K562 (cell line): ENCODE measurements around the gene GHDC. TPM values are rescaled to one million over a fixed set of nuclear protein-coding genes. Genes with fewer than 3 reads are reported as not detected.

ENCODE experiments used
- BRF1 ChIP-seq: IDR thresholded peaks from 3 replicates; pipeline ENCODE4 v1.6.1; 2011; ENCODE audit warnings: borderline replicate concordance, mild to moderate bottlenecking; ENCODE audit not compliant: insufficient read length; ENCODE audit errors: extremely low read depth
- CBFA2T2 ChIP-seq: fragments of 450-650 bp; conservative IDR thresholded peaks from 2 replicates; pipeline ENCODE4 v1.6.1; 2017; ENCODE audit warnings: mild to moderate bottlenecking
- FOXP1 ChIP-seq: sonication (generic); formaldehyde crosslinking; IDR thresholded peaks from 2 replicates; pipeline ENCODE4 v1.8.0; 2022; ENCODE audit warnings: mild to moderate bottlenecking, missing genetic modification reagents
- FOXP4 ChIP-seq: sonication (generic); formaldehyde crosslinking; IDR thresholded peaks from 2 replicates; pipeline ENCODE4 v1.8.0; 2022; ENCODE audit warnings: mild to moderate bottlenecking, missing genetic modification reagents, borderline replicate concordance
- HNRNPL ChIP-seq: fragments of 200-400 bp; formaldehyde crosslinking; IDR thresholded peaks from 2 replicates; pipeline ENCODE4 v1.6.1; 2017; ENCODE audit warnings: low read depth, mild to moderate bottlenecking, low read length
- KAT7 ChIP-seq: sonication (generic); formaldehyde crosslinking; IDR thresholded peaks from 2 replicates; pipeline ENCODE4 v1.8.0; 2022; ENCODE audit warnings: missing genetic modification reagents, mild to moderate bottlenecking, borderline replicate concordance
- MTF1 ChIP-seq: fragments of 250-450 bp; sonication (Bioruptor Pico); IDR thresholded peaks from 2 replicates; pipeline ENCODE4 v1.9.0; 2021; ENCODE audit warnings: moderate library complexity, mild to moderate bottlenecking, inconsistent platforms, borderline replicate concordance
- MXI1 ChIP-seq: IDR thresholded peaks from 2 replicates; pipeline ENCODE4 v1.6.1; 2011; ENCODE audit warnings: low read depth, mild to moderate bottlenecking, improper control_type of control experiment, low read length
- NFRKB ChIP-seq: fragments of 450-650 bp; IDR thresholded peaks from 2 replicates; pipeline ENCODE4 v1.6.1; 2016; ENCODE audit warnings: low read depth
- PHB2 ChIP-seq: fragments of 450-650 bp; IDR thresholded peaks from 2 replicates; pipeline ENCODE4 v1.6.1; 2017; ENCODE audit warnings: low read depth
- SMAD4 ChIP-seq: fragments of 250-450 bp; sonication (Bioruptor Pico); conservative IDR thresholded peaks from 2 replicates; pipeline ENCODE4 v1.8.0; 2021; ENCODE audit warnings: inconsistent platforms, mild to moderate bottlenecking, moderate library complexity
- SMARCB1 ChIP-seq: IDR thresholded peaks from 2 replicates; pipeline ENCODE4 v1.6.1; 2011; ENCODE audit warnings: improper control_type of control experiment, low read depth; ENCODE audit not compliant: insufficient read length
- STAT5B ChIP-seq: fragments of 250-450 bp; sonication (Bioruptor Pico); IDR thresholded peaks from 2 replicates; pipeline ENCODE4 v1.8.0; 2021; ENCODE audit warnings: mild to moderate bottlenecking, inconsistent platforms
- SUPT5H ChIP-seq: fragments of 450-650 bp; IDR thresholded peaks from 2 replicates; pipeline ENCODE4 v1.6.1; 2016
- ZNF280A ChIP-seq: fragments of 450-650 bp; IDR thresholded peaks from 2 replicates; pipeline ENCODE4 v1.6.1; 2018; ENCODE audit warnings: mild to moderate bottlenecking, low read depth; ENCODE audit not compliant: partially characterized antibody
- ZNF384 ChIP-seq: IDR thresholded peaks from 2 replicates; pipeline ENCODE4 v1.6.1; 2012; ENCODE audit warnings: low read depth, low read length, improper control_type of control experiment
- ZNF717 ChIP-seq: fragments of 250-450 bp; sonication (Bioruptor Pico); IDR thresholded peaks from 2 replicates; pipeline ENCODE4 v1.5.0; 2021
- polyA plus RNA-seq, 8 experiments: library from polyadenylated mRNA; depleted of rRNA in 4 of 8; stranded (reverse) in 5 of 8; unstranded in 3 of 8; fragments of >200 nt; fragmentation: Nextera tagmentation in 2 of 8; fragmentation: Illumina TruSeq in 1 of 8; extraction: Ambion mirVana in 2 of 8; extraction: Trizol in 1 of 8; gene quantifications; 2 replicates each; pipeline versions ENCODE4 v1.2.1 to v1.2.3, GENCODE V29; 2011 to 2014; ENCODE audit warnings: inconsistent platforms in 1 of 8, missing spikeins in 1 of 8
- total RNA-seq, 7 experiments: library from RNA; depleted of rRNA in 6 of 7; stranded (reverse); fragments of >200 nt in 6 of 7; fragmentation: Illumina TruSeq in 2 of 7; extraction: Trizol in 2 of 7; gene quantifications; 2 replicates each; pipeline versions ENCODE4 v1.2.1 to v1.2.3, GENCODE V29; 2011 to 2021; ENCODE audit warnings: low replicate concordance in 1 of 7

Gene GHDC
- total and polyA plus RNA-seq, 9 of the 15 experiments (the other 6 are each of a cell fraction or from before 2014, with no cell fraction given) = 0.65 to 23.2 (median 11.2) TPM

GRCh38 chr17:42183741-42184711, 10.3 kb downstream of the GHDC start (continued):
- no peak for TF ChIP-seq FOXP1
- 0 out of 2 replicates have a peak, but pooled peaks have one; percentile 11 for TF ChIP-seq ZNF384
- TF ChIP-seq SMAD4 (CRISPR knock-in tag) = peak; percentile 87
- TF ChIP-seq NFRKB = no peak
- no peak for TF ChIP-seq CBFA2T2
- peak; percentile 98 for TF ChIP-seq HNRNPL
- no peak for TF ChIP-seq MTF1
- 0 out of 2 replicates have a peak, but pooled peaks have one; percentile 8 for TF ChIP-seq SUPT5H
- no peak for TF ChIP-seq BRF1
- TF ChIP-seq KAT7 = no peak
- no peak for TF ChIP-seq ZNF280A
- no peak for TF ChIP-seq SMARCB1
- TF ChIP-seq MXI1 = no peak
- no peak for TF ChIP-seq FOXP4 (CRISPR knock-in tag)
- TF ChIP-seq PHB2 = no peak
- TF ChIP-seq ZNF717 (CRISPR knock-in tag) = no peak
- TF ChIP-seq STAT5B = no peak
